K562 (cell line): ENCODE measurements around the gene DUSP19. TPM values are rescaled to one million over a fixed set of nuclear protein-coding genes. Genes with fewer than 3 reads are reported as not detected.

ENCODE experiments used
- ARID4B ChIP-seq: sonication (generic); formaldehyde crosslinking; IDR thresholded peaks from 2 replicates; pipeline ENCODE4 v1.8.0; 2022; ENCODE audit warnings: mild to moderate bottlenecking, missing genetic modification reagents
- ATF4 ChIP-seq: fragments of 450-650 bp; formaldehyde crosslinking; IDR thresholded peaks from 2 replicates; pipeline ENCODE4 v1.4.0; 2022; ENCODE audit warnings: mild to moderate bottlenecking, moderate library complexity
- ATF6 ChIP-seq: sonication (generic); formaldehyde crosslinking; IDR thresholded peaks from 2 replicates; pipeline ENCODE4 v1.4.0; 2020; ENCODE audit warnings: mild to moderate bottlenecking, missing genetic modification reagents
- EHMT2 ChIP-seq: fragments of 450-650 bp; IDR thresholded peaks from 2 replicates; pipeline ENCODE4 v1.6.1; 2018; ENCODE audit warnings: antibody characterized with exemption
- ELF1 ChIP-seq: fragments of 200-800 bp; sonication (Bioruptor generic); IDR thresholded peaks from 2 replicates; pipeline ENCODE4 v1.6.1; 2016; ENCODE audit warnings: missing genetic modification characterization, missing compliant biosample characterization
- FOXK2 ChIP-seq, 2 experiments: fragments of 450-650 bp; IDR thresholded peaks in 1 of 2; conservative IDR thresholded peaks in 1 of 2; 2 replicates each; pipeline ENCODE4 v1.6.1; 2016; ENCODE audit warnings: low read depth in 2 of 2, mild to moderate bottlenecking in 1 of 2
- HDGF ChIP-seq: fragments of 450-650 bp; IDR thresholded peaks from 2 replicates; pipeline ENCODE4 v1.6.1; 2016
- HMG20B ChIP-seq: fragments of 250-450 bp; sonication (Bioruptor Pico); IDR thresholded peaks from 2 replicates; pipeline ENCODE4 v1.5.0; 2021; ENCODE audit warnings: mild to moderate bottlenecking
- MAFK ChIP-seq: IDR thresholded peaks from 2 replicates; pipeline ENCODE4 v1.6.1; 2011; ENCODE audit warnings: low read length, improper control_type of control experiment
- MCM2 ChIP-seq: fragments of 450-650 bp; IDR thresholded peaks from 2 replicates; pipeline ENCODE4 v1.6.1; 2017; ENCODE audit warnings: low read depth, mild to moderate bottlenecking
- NCOA2 ChIP-seq, 2 experiments: fragments of 450-650 bp; IDR thresholded peaks; 2 replicates each; pipeline ENCODE4 v1.6.1; 2018; ENCODE audit warnings: mild to moderate bottlenecking in 2 of 2, moderate library complexity in 1 of 2; ENCODE audit not compliant: partially characterized antibody in 2 of 2
- PBX2 ChIP-seq, 2 experiments: IDR thresholded peaks in 1 of 2; conservative IDR thresholded peaks in 1 of 2; 2 replicates each; pipeline ENCODE4 v1.6.1; 2016; ENCODE audit warnings: low read depth in 2 of 2, mild to moderate bottlenecking in 1 of 2, missing compliant biosample characterization in 1 of 2, missing genetic modification characterization in 1 of 2, moderate library complexity in 1 of 2
- RB1 ChIP-seq: fragments of 450-650 bp; IDR thresholded peaks from 2 replicates; pipeline ENCODE4 v1.6.1; 2017; ENCODE audit warnings: low read depth, mild to moderate bottlenecking
- ZBTB17 ChIP-seq: fragments of 450-650 bp; formaldehyde crosslinking; IDR thresholded peaks from 2 replicates; pipeline ENCODE4 v1.4.0; 2020; ENCODE audit warnings: mild to moderate bottlenecking
- ZFP36 ChIP-seq: fragments of 150-350 bp; IDR thresholded peaks from 2 replicates; pipeline ENCODE4 v1.6.1; 2018; ENCODE audit warnings: low read length, low read depth; ENCODE audit not compliant: partially characterized antibody
- ZFX ChIP-seq: sonication (generic); formaldehyde crosslinking; IDR thresholded peaks from 2 replicates; pipeline ENCODE4 v1.8.0; 2022; ENCODE audit warnings: mild to moderate bottlenecking, missing genetic modification reagents, moderate library complexity
- ZNF197 ChIP-seq: fragments of 200-800 bp; sonication (Bioruptor generic); IDR thresholded peaks from 2 replicates; pipeline ENCODE4 v1.6.1; 2016; ENCODE audit warnings: low read depth, missing genetic modification characterization, missing compliant biosample characterization
- ZNF24 ChIP-seq: fragments of 450-650 bp; IDR thresholded peaks from 2 replicates; pipeline ENCODE4 v1.6.1; 2016
- polyA plus RNA-seq, 8 experiments: library from polyadenylated mRNA; depleted of rRNA in 4 of 8; stranded (reverse) in 5 of 8; unstranded in 3 of 8; fragments of >200 nt; fragmentation: Nextera tagmentation in 2 of 8; fragmentation: Illumina TruSeq in 1 of 8; extraction: Ambion mirVana in 2 of 8; extraction: Trizol in 1 of 8; gene quantifications; 2 replicates each; pipeline versions ENCODE4 v1.2.1 to v1.2.3, GENCODE V29; 2011 to 2014; ENCODE audit warnings: inconsistent platforms in 1 of 8, missing spikeins in 1 of 8
- total RNA-seq, 7 experiments: library from RNA; depleted of rRNA in 6 of 7; stranded (reverse); fragments of >200 nt in 6 of 7; fragmentation: Illumina TruSeq in 2 of 7; extraction: Trizol in 2 of 7; gene quantifications; 2 replicates each; pipeline versions ENCODE4 v1.2.1 to v1.2.3, GENCODE V29; 2011 to 2021; ENCODE audit warnings: low replicate concordance in 1 of 7

The DUSP19 gene
- total and polyA plus RNA-seq, 9 of the 15 experiments (the other 6 are each of a cell fraction or from before 2014, with no cell fraction given) = 1.6 to 6.3 (median 3.1) TPM

- TF ChIP-seq ARID4B (CRISPR knock-in tag) (no peak; the same call in 1 of the 2 replicates), ZFP36 (no peak), ZNF197 (CRISPR knock-in tag) (no peak), FOXK2 (conservative IDR thresholded peaks at IDR 0.05 in 1 of 2, IDR thresholded peaks at IDR 0.05 in 1 of 2; ENCODE audit: low read depth in 2 of 2) (no peak), HMG20B (CRISPR knock-in tag) (no peak), ZBTB17 (CRISPR knock-in tag) (peak; percentile 57; the same call in 1 of the 2 replicates), ZNF24 (no peak), ELF1 (tag) (0 out of 2 replicates have a peak, but pooled peaks have one; percentile 50), RB1 (no peak; the same call in 1 of the 2 replicates), ZFX (peak; percentile 97), NCOA2 (IDR thresholded peaks at IDR 0.05; ENCODE audit: partially characterized antibody in 2 of 2) (no peak), EHMT2 (no peak), ATF4 (CRISPR knock-in tag) (no peak), ATF6 (CRISPR knock-in tag) (no peak), MAFK (no peak), PBX2 (CRISPR knock-in tag; IDR thresholded peaks at IDR 0.05; ENCODE audit: low read depth) (no peak), PBX2 (tag; conservative IDR thresholded peaks at IDR 0.05; ENCODE audit: low read depth) (no peak), MCM2 (no peak), HDGF (no peak)
Observed at GRCh38 chr2:183037553-183038340, 40.8 kb upstream of the DUSP19 start (continued).
